GM12878 (cell line): Measurements from ENCODE around the gene CHD1L.

Experiments
- EZH2 ChIP-seq: IDR thresholded peaks from 2 replicates; pipeline ENCODE4 v1.6.1; 2012; ENCODE audit warnings: low read depth, mild to moderate bottlenecking, control low read depth, inconsistent platforms, low read length, borderline replicate concordance; ENCODE audit not compliant: control insufficient read depth
- JUND ChIP-seq: IDR thresholded peaks from 2 replicates; pipeline ENCODE4 v1.6.1; 2012; ENCODE audit warnings: low read depth, mild to moderate bottlenecking, low read length, improper control_type of control experiment, moderate library complexity
- SP1 ChIP-seq: IDR thresholded peaks from one replicate; pipeline ENCODE4 v1.6.1; 2011; ENCODE audit warnings: low read depth, low read length
- TF ChIP-seq, protein P1 (sequence below): fragments of 450-650 bp; IDR thresholded peaks from 2 replicates; pipeline ENCODE4 v1.6.1; 2016; ENCODE audit warnings: mild to moderate bottlenecking, moderate library complexity, borderline replicate concordance
- TF ChIP-seq, protein P2 (sequence below): fragments of 450-650 bp; IDR thresholded peaks from 2 replicates; pipeline ENCODE4 v1.6.1; 2017; ENCODE audit warnings: low read depth, mild to moderate bottlenecking, moderate library complexity

DNA sequence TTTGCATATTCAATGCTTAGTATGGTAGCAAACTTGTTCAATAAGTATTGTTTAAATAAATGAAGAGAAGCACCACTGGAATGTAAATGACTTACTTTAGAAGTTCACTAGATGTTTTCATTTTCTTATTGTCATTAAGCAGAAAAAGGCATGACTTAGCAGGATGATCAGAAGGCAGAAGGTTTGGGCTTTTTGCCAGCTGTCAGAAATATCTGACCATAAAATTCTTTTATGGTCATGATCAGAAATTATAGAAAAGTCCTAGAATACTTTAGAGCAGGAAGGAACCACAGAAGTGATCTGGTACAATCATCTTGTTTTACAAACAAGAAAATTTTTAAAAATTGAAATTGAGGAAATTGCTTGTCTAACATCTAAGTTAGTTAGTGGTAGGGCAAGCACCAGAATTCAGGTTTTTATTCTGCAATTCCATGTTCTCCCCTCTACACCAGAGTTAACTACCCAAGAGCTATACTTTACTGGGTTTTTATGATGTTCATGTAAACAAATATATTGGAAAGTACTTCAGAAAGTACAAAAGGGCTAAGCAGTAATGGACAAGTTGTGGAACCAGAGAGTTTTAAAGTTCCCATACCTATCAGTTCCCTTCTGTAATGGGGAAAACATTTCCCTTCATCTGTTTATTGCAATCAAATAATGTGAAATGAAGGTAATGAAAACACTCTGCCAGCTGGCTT is 27.5 kb upstream of the CHD1L start:
- TF ChIP-seq, protein P1, sequence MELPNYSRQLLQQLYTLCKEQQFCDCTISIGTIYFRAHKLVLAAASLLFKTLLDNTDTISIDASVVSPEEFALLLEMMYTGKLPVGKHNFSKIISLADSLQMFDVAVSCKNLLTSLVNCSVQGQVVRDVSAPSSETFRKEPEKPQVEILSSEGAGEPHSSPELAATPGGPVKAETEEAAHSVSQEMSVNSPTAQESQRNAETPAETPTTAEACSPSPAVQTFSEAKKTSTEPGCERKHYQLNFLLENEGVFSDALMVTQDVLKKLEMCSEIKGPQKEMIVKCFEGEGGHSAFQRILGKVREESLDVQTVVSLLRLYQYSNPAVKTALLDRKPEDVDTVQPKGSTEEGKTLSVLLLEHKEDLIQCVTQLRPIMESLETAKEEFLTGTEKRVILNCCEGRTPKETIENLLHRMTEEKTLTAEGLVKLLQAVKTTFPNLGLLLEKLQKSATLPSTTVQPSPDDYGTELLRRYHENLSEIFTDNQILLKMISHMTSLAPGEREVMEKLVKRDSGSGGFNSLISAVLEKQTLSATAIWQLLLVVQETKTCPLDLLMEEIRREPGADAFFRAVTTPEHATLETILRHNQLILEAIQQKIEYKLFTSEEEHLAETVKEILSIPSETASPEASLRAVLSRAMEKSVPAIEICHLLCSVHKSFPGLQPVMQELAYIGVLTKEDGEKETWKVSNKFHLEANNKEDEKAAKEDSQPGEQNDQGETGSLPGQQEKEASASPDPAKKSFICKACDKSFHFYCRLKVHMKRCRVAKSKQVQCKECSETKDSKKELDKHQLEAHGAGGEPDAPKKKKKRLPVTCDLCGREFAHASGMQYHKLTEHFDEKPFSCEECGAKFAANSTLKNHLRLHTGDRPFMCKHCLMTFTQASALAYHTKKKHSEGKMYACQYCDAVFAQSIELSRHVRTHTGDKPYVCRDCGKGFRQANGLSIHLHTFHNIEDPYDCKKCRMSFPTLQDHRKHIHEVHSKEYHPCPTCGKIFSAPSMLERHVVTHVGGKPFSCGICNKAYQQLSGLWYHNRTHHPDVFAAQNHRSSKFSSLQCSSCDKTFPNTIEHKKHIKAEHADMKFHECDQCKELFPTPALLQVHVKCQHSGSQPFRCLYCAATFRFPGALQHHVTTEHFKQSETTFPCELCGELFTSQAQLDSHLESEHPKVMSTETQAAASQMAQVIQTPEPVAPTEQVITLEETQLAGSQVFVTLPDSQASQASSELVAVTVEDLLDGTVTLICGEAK = no peak
- TF ChIP-seq, protein P2, sequence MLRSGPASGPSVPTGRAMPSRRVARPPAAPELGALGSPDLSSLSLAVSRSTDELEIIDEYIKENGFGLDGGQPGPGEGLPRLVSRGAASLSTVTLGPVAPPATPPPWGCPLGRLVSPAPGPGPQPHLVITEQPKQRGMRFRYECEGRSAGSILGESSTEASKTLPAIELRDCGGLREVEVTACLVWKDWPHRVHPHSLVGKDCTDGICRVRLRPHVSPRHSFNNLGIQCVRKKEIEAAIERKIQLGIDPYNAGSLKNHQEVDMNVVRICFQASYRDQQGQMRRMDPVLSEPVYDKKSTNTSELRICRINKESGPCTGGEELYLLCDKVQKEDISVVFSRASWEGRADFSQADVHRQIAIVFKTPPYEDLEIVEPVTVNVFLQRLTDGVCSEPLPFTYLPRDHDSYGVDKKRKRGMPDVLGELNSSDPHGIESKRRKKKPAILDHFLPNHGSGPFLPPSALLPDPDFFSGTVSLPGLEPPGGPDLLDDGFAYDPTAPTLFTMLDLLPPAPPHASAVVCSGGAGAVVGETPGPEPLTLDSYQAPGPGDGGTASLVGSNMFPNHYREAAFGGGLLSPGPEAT = no peak
- TF ChIP-seq EZH2 (no peak), JUND (no peak), SP1 (no peak)
